SW480 (cell line): Measurements from ENCODE around the gene FIBP.

Experiments
- DNase-seq: peaks from one replicate; pipeline ENCODE4 v3.0.0-alpha.2; 2016; ENCODE audit warnings: low spot score

The FIBP gene

GRCh38 chr11:65912845-65913244 lies 24.6 kb upstream of the FIBP start:
- DNase-seq: no peak

- peak; percentile 91 for DNase-seq
These were observed 23.7 kb upstream of the FIBP start for GRCh38 chr11:65911682-65912568.

GRCh38 chr11:65907878-65908277 lies 19.6 kb upstream of the FIBP start:
- DNase-seq: no peak

- DNase-seq: no peak
These were observed 18.3 kb upstream of the FIBP start for GRCh38 chr11:65906602-65907001.

- DNase-seq: peak; percentile 71
These were observed 15.4 kb upstream of the FIBP start for GRCh38 chr11:65903715-65904114.

GRCh38 chr11:65903068-65903481 lies 14.8 kb upstream of the FIBP start:
- peak; percentile 99 for DNase-seq

- DNase-seq: no peak
These were observed 12.6 kb upstream of the FIBP start for GRCh38 chr11:65900899-65901180.

- DNase-seq: peak; percentile 99
These were observed 12.0 kb upstream of the FIBP start, which contains the start of gene FOSL1 for GRCh38 chr11:65900125-65900898. TSS of gene FOSL1 (minus strand) at chr11:65900388. CDS start at chr11:65900339, 49 bp downstream.

GRCh38 chr11:65899356-65900124 lies 11.3 kb upstream of the FIBP start:
- DNase-seq: peak; percentile 83

GRCh38 chr11:65898656-65899355 lies 10.5 kb upstream of the FIBP start:
- DNase-seq: no peak

GRCh38 chr11:65897020-65897471 lies 8.8 kb upstream of the FIBP start:
- DNase-seq: no peak

- DNase-seq: no peak
These were observed 8.0 kb upstream of the FIBP start for GRCh38 chr11:65896034-65896999.

GRCh38 chr11:65895482-65895981 lies 7.3 kb upstream of the FIBP start:
- DNase-seq: no peak

- no peak for DNase-seq
These were observed 5.8 kb upstream of the FIBP start for GRCh38 chr11:65894034-65894591.

- no peak for DNase-seq
These were observed 4.5 kb upstream of the FIBP start for GRCh38 chr11:65892661-65893317.

- DNase-seq: peak; percentile 65
These were observed 3.9 kb upstream of the FIBP start for GRCh38 chr11:65892137-65892540.

GRCh38 chr11:65891219-65892136 lies 3.2 kb upstream of the FIBP start:
- DNase-seq: peak; percentile 74
